ENCODE data around the gene RNASEH1. TPM values are rescaled to one million over a fixed set of nuclear protein-coding genes. Genes with fewer than 3 reads are reported as not detected.

The RNASEH1 gene
- total and polyA plus RNA-seq, 4 donors = 10.2 to 18.7 (median 12.9) TPM

GRCh38 chr2:3518496-3519254 is 39.5 kb downstream of the RNASEH1 start (continued):
- TF ChIP-seq, protein P1, sequence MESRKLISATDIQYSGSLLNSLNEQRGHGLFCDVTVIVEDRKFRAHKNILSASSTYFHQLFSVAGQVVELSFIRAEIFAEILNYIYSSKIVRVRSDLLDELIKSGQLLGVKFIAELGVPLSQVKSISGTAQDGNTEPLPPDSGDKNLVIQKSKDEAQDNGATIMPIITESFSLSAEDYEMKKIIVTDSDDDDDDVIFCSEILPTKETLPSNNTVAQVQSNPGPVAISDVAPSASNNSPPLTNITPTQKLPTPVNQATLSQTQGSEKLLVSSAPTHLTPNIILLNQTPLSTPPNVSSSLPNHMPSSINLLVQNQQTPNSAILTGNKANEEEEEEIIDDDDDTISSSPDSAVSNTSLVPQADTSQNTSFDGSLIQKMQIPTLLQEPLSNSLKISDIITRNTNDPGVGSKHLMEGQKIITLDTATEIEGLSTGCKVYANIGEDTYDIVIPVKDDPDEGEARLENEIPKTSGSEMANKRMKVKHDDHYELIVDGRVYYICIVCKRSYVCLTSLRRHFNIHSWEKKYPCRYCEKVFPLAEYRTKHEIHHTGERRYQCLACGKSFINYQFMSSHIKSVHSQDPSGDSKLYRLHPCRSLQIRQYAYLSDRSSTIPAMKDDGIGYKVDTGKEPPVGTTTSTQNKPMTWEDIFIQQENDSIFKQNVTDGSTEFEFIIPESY (IDR thresholded peaks at IDR 0.05) = no peak

DNA sequence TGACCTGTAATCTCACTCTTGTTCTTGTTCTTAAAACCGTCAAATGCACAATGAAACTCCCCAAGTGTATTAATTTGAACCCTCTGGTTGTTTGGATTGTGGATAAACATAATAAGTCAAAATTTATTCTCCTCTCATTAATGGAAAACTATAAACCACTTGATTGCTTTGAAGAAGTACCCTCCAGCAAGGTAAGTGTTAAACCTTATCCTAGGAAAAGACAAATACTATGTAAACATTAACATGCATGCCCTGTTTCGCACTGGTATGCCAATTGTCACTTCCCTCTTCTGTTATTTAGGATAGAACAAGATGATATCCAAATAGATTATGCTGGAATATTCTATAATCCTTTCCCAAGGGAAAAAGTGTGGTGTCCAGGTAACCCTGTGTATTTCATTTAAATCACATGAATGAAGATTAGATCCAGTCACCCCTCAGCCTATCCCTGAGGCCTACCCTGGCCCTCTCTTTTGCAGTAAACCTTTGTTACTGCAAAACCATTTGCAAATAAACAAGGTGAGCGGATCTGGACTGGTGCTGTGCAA is 40.1 kb downstream of the RNASEH1 start:
- WGBS = 16% methylated on average over 3 of the region's 3 CpGs
- no peaks in the 10 kb centered on the region for H3K27me3 ChIP-seq (ENCODE audit: control insufficient read depth in 4 of 4, insufficient read depth in 4 of 4, low read length in 3 of 4)
- H3K9ac ChIP-seq (ENCODE audit: low read depth in 1 of 2, low read length in 2 of 2) = peak overlapping the region; percentile 62 to 77
- peaks cover 0 to 11% (median 3%) of the 10 kb centered on the region in 4 donors for H3K36me3 ChIP-seq (ENCODE audit: control insufficient read depth in 4 of 4, insufficient read depth in 3 of 4, low read depth in 1 of 4, low read length in 3 of 4)
- TF ChIP-seq RXRA (IDR thresholded peaks at IDR 0.05) = no peak
- no peak for TF ChIP-seq CTCF (IDR thresholded peaks at IDR 0.05; ENCODE audit: low read depth, low read length, missing input control)
- TF ChIP-seq JUND (IDR thresholded peaks at IDR 0.05) = no peak
- no peak for TF ChIP-seq RAD21 (IDR thresholded peaks at IDR 0.05)
- no peak for TF ChIP-seq HNF4G (IDR thresholded peaks at IDR 0.05)
- TF ChIP-seq GABPA (IDR thresholded peaks at IDR 0.05 in 1 of 2, conservative IDR thresholded peaks at IDR 0.05 in 1 of 2) = no peak
- no peak for TF ChIP-seq FOXA2 (IDR thresholded peaks at IDR 0.05)
- TF ChIP-seq EGR1 (IDR thresholded peaks at IDR 0.05; ENCODE audit: low read depth in 2 of 2) = no peak
- TF ChIP-seq, protein P2, sequence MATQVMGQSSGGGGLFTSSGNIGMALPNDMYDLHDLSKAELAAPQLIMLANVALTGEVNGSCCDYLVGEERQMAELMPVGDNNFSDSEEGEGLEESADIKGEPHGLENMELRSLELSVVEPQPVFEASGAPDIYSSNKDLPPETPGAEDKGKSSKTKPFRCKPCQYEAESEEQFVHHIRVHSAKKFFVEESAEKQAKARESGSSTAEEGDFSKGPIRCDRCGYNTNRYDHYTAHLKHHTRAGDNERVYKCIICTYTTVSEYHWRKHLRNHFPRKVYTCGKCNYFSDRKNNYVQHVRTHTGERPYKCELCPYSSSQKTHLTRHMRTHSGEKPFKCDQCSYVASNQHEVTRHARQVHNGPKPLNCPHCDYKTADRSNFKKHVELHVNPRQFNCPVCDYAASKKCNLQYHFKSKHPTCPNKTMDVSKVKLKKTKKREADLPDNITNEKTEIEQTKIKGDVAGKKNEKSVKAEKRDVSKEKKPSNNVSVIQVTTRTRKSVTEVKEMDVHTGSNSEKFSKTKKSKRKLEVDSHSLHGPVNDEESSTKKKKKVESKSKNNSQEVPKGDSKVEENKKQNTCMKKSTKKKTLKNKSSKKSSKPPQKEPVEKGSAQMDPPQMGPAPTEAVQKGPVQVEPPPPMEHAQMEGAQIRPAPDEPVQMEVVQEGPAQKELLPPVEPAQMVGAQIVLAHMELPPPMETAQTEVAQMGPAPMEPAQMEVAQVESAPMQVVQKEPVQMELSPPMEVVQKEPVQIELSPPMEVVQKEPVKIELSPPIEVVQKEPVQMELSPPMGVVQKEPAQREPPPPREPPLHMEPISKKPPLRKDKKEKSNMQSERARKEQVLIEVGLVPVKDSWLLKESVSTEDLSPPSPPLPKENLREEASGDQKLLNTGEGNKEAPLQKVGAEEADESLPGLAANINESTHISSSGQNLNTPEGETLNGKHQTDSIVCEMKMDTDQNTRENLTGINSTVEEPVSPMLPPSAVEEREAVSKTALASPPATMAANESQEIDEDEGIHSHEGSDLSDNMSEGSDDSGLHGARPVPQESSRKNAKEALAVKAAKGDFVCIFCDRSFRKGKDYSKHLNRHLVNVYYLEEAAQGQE (IDR thresholded peaks at IDR 0.05) = peak; percentile 46
- no peak for TF ChIP-seq SP1 (IDR thresholded peaks at IDR 0.05)
- TF ChIP-seq, protein P3, sequence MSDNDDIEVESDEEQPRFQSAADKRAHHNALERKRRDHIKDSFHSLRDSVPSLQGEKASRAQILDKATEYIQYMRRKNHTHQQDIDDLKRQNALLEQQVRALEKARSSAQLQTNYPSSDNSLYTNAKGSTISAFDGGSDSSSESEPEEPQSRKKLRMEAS (IDR thresholded peaks at IDR 0.05) = peak; percentile 22
- peak; percentile 83 for TF ChIP-seq TAF1 (conservative IDR thresholded peaks at IDR 0.05)
- TF ChIP-seq, protein P1 (IDR thresholded peaks at IDR 0.05) = no peak
- TF ChIP-seq NR2F2 (IDR thresholded peaks at IDR 0.05) = no peak
- no peak for TF ChIP-seq FOXA1 (IDR thresholded peaks at IDR 0.05)
- peak in 1 of 2 donors; percentile 23 for TF ChIP-seq HNF4A (conservative IDR thresholded peaks at IDR 0.05)
- TF ChIP-seq ATF3 (IDR thresholded peaks at IDR 0.05) = no peak
- peak; percentile 41 for TF ChIP-seq YY1 (IDR thresholded peaks at IDR 0.05)
- H3K4me1 ChIP-seq (ENCODE audit: control insufficient read depth in 4 of 4, insufficient read depth in 4 of 4, low read length in 3 of 4) = peaks cover 7 to 67% (median 50%) of the 10 kb centered on the region in 4 donors
- no peak for DNase-seq (ENCODE audit: low spot score)
- peak overlapping the region; percentile 98 to 99 for H3K27ac ChIP-seq (ENCODE audit: low read depth in 1 of 2, low read length in 2 of 2)
- H3K9me3 ChIP-seq (ENCODE audit: control insufficient read depth in 4 of 4, low read length in 3 of 4) = no peaks in the 10 kb centered on the region
- H3K4me3 ChIP-seq (ENCODE audit: low read depth in 1 of 3, low read length in 3 of 3) = peak overlapping the region; percentile 59 to 92 (median 87)
